ENCODE results near the gene GPC5.

Gene GPC5

GRCh38 chr13:91767651-91768050 is 369.2 kb downstream of the GPC5 start:
- no peak overlapping the region for H3K9ac ChIP-seq (ENCODE audit: low read length)
- no peak overlapping the region for H3K4me2 ChIP-seq (ENCODE audit: low read length)
- no peaks in the 10 kb centered on the region for H3K36me3 ChIP-seq (ENCODE audit: insufficient read depth, low read length)
- no peaks in the 10 kb centered on the region for H3K9me3 ChIP-seq (ENCODE audit: low read length)
- H3K27me3 ChIP-seq (ENCODE audit: insufficient read depth, low read length) = no peaks in the 10 kb centered on the region
- no peaks in the 10 kb centered on the region for H4K20me1 ChIP-seq (ENCODE audit: insufficient read depth, low read length)
- TF ChIP-seq EZH2 (IDR thresholded peaks at IDR 0.05; ENCODE audit: borderline replicate concordance, low read length) (no peak), CTCF (IDR thresholded peaks at IDR 0.05; ENCODE audit: low read length) (no peak)
- H3K79me2 ChIP-seq (ENCODE audit: insufficient read depth, low read length) = no peaks in the 10 kb centered on the region
- H3K4me1 ChIP-seq (ENCODE audit: insufficient read depth, low read length, severe bottlenecking) = no peaks in the 10 kb centered on the region
- H3K27ac ChIP-seq (ENCODE audit: low read depth, low read length, poor library complexity, severe bottlenecking) = no peak overlapping the region
- H3K4me3 ChIP-seq (ENCODE audit: low read depth, low read length, poor library complexity, severe bottlenecking) = no peak overlapping the region
- H3F3A ChIP-seq (ENCODE audit: insufficient read depth, low read length) = no peaks in the 10 kb centered on the region
- no peak overlapping the region for H2AFZ ChIP-seq (ENCODE audit: low read length)
- no peaks in the 10 kb centered on the region for H3K9me2 ChIP-seq (ENCODE audit: low read depth, low read length)

DNA sequence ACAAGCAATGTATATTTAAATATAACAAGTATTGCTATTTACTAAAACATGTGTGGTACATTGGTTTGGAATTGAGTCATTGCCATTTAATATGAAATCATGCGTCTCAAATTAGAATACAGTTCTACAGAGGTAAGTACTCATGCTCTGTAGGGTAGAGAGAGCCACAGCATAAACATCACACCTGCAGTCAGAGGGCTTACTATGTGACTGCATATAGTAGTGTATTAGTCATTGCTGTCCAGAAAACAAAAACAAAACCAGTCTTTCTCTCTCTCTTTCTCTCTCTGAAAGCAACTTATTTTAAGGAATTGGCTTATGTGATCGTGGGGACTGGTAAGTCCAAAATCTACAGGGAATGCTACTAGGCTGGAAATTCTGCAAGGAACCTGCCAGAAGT is 370.3 kb downstream of the GPC5 start:
- Histone ChIP-seq H3K4me2 (ENCODE audit: low read length) (no peak overlapping the region), H3K27me3 (ENCODE audit: insufficient read depth, low read length) (no peaks in the 10 kb centered on the region), H3K36me3 (ENCODE audit: insufficient read depth, low read length) (no peaks in the 10 kb centered on the region), H4K20me1 (ENCODE audit: insufficient read depth, low read length) (no peaks in the 10 kb centered on the region), H3K27ac (ENCODE audit: low read depth, low read length, poor library complexity, severe bottlenecking) (no peak overlapping the region), H3K9me2 (ENCODE audit: low read depth, low read length) (no peaks in the 10 kb centered on the region), H3K4me3 (ENCODE audit: low read depth, low read length, poor library complexity, severe bottlenecking) (no peak overlapping the region), H3K9me3 (ENCODE audit: low read length) (no peaks in the 10 kb centered on the region), H2AFZ (ENCODE audit: low read length) (no peak overlapping the region), H3K79me2 (ENCODE audit: insufficient read depth, low read length) (no peaks in the 10 kb centered on the region), H3K9ac (ENCODE audit: low read length) (no peak overlapping the region), H3K4me1 (ENCODE audit: insufficient read depth, low read length, severe bottlenecking) (no peaks in the 10 kb centered on the region), H3F3A (ENCODE audit: insufficient read depth, low read length) (no peaks in the 10 kb centered on the region)
- TF ChIP-seq CTCF (IDR thresholded peaks at IDR 0.05; ENCODE audit: low read length) (no peak), EZH2 (IDR thresholded peaks at IDR 0.05; ENCODE audit: borderline replicate concordance, low read length) (no peak)

GRCh38 chr13:91771229-91771628 is 372.8 kb downstream of the GPC5 start:
- Histone ChIP-seq H4K20me1 (ENCODE audit: insufficient read depth, low read length) (no peaks in the 10 kb centered on the region), H3K27ac (ENCODE audit: low read depth, low read length, poor library complexity, severe bottlenecking) (no peak overlapping the region), H3K79me2 (ENCODE audit: insufficient read depth, low read length) (no peaks in the 10 kb centered on the region), H3K9me3 (ENCODE audit: low read length) (no peaks in the 10 kb centered on the region), H3K9ac (ENCODE audit: low read length) (no peak overlapping the region), H2AFZ (ENCODE audit: low read length) (no peak overlapping the region), H3K27me3 (ENCODE audit: insufficient read depth, low read length) (no peaks in the 10 kb centered on the region), H3K36me3 (ENCODE audit: insufficient read depth, low read length) (no peaks in the 10 kb centered on the region), H3F3A (ENCODE audit: insufficient read depth, low read length) (no peaks in the 10 kb centered on the region), H3K4me1 (ENCODE audit: insufficient read depth, low read length, severe bottlenecking) (no peaks in the 10 kb centered on the region), H3K4me3 (ENCODE audit: low read depth, low read length, poor library complexity, severe bottlenecking) (no peak overlapping the region), H3K4me2 (ENCODE audit: low read length) (no peak overlapping the region), H3K9me2 (ENCODE audit: low read depth, low read length) (no peaks in the 10 kb centered on the region)
- TF ChIP-seq EZH2 (IDR thresholded peaks at IDR 0.05; ENCODE audit: borderline replicate concordance, low read length) = no peak
- no peak for TF ChIP-seq CTCF (IDR thresholded peaks at IDR 0.05; ENCODE audit: low read length)

All from OCI-LY1 (cell line).